HG03520 (cell line): ENCODE data around the gene ASB6.
"Not testable (repeated sequence)": the region's sequence is repeated elsewhere in the genome, so short reads cannot be mapped to it uniquely, and the experiment has no call there.

Experiments
- ATAC-seq: cut with Tn5 transposase; IDR thresholded peaks from one replicate; pipeline ENCODE4 v1.9.1; 2021; ENCODE audit warnings: mild to moderate bottlenecking, moderate library complexity; ENCODE audit not compliant: unreplicated experiment

ASB6 gene

DNA sequence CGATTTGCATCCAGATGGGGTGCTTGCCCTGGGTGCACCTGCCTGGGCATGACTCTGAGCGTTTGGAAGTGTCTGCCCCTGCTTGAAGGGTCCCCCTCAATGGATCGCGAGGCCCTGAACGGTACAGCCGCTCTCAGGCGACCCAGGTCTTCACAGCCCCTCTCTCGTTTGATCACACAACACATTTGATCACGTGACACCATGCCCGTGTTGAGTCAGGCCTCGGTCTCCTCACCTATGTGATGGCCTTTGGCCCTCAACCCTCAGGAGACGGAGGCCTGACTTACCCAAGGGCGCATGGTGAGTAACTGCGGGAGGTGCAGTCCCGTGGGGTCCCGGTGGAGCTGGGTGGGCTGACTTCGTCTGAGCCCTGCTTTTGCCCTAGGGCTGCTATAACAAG lies 3.0 kb upstream of the ASB6 start:
- no peak for ATAC-seq

DNA sequence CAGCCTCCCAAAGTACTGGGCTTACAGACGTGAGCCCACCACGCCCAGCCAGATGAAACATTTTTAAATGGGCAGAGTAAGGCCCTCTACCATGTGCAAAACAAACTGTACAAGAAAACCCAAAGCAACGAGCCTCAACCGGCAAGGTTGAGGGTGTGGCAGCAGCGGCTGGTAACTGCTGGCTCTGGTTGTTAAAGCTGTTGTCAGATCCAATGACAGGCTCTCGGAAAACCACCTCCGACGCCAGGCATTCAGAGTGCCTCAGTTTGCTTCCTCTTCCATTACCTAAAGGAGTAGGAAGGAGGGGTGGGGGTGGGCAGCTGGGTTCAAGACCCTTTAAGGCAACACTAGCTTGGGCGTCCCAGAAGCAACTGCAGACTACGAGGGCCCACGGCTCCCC lies 2.4 kb upstream of the ASB6 start:
- ATAC-seq: no peak

DNA sequence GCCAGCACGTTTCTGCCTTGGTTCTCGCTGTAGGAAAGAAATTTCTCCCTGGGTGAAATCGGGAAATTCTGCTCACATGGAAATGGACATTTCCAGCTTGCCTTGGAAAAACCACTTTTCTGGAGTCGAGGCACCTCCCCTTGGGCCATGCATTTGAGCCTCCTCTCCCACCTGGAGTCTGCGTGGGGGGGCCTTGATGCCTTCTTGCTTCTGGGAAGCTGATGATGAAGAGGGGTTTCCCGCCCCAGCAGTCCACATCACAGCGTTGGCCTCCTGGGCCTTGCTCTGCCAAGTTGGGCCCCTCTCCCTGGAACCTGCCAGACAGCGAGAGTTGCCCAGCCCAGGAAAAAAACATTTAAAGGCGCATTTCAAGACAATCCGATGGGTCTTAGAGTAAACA lies 1.8 kb upstream of the ASB6 start:
- no peak for ATAC-seq

DNA sequence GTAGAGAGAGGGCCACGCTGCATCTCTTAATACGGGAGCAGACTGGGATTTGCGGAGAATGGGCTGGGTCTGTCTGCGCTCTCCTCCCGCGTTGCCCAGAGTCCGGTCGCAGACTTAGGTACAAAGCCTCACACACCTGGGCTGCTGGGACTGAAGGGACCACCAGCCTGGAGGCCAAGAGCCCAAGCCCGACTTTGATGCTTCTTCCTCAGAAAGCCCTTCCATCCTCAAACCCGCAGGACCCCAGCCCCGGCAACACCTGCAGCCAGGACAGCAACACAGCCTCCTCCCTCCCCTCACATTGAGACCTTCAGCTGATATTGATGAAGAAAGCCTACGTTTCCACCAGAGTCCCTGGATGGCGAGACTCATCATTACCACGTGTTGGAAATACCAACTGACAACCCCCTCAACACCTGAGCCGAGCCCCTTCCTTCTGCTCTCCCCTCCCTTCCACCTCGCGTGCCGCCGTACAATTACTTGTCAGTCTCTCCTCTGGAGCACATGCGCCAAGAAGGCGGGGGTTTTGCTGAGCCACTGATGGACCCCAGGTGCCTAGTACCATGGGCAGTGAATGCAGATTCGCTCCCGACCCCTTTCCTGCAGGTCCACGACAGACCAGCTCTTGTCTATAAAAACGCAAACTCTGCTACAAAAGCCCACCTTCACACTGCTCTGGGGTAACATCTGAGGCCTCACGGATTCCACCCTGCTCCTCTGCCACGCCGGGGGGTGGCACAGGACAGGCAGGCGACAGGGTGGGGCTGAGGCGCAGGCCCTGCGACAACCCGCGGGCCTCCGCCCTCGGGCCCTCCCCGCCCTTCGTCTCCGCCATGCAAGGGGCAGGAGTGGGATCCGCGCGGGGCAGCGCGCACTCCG lies 841 bp downstream of the ASB6 start:
- no peak for ATAC-seq

DNA sequence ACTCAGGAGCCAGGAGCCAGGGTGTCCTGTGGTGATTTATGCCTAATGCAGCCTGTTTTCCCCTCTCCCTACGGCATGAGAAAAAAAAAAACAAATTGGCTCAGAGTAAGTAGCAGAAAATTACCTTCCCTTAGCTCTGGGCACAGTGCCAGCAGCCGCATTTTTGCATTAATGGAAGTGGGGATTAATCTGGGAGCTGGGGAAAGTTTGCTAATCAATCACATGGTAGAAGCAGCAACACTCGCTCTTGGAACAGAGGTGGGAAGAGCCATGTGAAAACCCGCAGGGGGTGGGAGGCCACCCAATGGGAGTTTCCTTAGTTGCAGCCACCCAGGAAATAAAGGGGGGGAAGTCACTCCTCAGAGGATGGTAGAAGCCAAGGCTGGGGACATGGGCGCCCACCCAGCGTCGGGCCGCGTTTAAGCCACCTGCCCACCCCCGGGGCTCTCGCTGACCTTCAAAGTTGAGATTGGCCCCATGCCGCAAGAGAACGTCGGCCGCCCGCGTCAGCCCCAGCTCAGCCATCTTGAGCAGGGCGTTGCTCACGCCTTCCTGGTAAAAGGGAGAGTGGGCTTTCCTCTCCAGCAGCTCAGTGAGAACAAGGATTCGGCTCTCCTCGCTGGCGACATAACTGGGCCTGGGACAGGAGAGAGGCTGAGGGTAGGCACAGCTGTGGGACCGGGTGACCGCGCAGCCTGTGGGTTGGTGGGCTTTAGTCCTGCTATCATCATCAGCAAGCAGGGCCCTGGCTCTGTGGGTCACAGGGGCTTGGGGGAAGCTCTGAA lies 1.7 kb downstream of the ASB6 start:
- no peak for ATAC-seq

DNA sequence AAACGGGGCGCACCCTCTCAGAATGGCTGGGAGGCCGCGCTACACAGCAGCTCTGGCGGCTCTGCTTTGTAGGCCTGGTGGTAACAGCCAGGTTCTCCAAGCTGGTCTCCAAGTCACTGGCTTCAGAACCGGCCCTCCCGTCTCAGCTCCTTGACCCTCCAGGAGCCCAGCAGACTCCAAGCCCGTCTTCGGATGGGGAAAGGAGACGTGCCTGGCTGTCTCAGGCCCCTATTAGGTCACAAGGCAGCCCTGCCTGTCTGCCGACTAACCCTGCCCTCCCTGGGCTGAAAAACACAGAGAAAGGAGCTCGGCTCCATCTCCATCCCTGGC lies 2.2 kb downstream of the ASB6 start:
- ATAC-seq: no peak

DNA sequence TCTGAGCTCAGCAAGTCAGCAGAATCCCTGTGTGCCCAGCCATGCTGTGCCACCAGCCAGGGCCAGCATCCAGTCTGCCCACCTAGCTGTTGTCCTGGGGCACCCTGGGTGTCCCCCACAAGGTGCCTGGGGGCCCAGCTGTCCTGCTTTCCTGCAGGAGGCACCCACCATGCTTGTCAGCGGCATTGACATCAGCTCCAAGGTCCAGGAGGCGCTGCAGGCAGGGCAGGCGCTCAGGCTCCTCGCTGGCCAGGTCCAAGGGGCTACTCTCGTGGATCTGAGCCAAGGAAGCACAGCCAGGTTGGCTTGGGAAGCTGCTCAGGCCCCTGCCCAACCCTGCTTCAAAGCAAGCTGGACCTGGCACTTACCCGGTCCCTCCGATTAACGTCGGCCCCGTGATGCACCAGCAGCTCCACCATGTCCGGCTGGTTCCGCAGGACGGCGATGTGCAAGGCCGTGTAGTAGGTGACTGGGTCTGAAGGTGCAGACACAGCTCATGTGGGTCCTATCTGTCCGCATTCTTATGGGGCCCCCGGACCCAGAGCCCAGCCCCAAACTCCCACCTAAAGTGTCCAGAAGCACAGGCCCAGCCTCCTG lies 2.8 kb downstream of the ASB6 start:
- no peak for ATAC-seq

DNA sequence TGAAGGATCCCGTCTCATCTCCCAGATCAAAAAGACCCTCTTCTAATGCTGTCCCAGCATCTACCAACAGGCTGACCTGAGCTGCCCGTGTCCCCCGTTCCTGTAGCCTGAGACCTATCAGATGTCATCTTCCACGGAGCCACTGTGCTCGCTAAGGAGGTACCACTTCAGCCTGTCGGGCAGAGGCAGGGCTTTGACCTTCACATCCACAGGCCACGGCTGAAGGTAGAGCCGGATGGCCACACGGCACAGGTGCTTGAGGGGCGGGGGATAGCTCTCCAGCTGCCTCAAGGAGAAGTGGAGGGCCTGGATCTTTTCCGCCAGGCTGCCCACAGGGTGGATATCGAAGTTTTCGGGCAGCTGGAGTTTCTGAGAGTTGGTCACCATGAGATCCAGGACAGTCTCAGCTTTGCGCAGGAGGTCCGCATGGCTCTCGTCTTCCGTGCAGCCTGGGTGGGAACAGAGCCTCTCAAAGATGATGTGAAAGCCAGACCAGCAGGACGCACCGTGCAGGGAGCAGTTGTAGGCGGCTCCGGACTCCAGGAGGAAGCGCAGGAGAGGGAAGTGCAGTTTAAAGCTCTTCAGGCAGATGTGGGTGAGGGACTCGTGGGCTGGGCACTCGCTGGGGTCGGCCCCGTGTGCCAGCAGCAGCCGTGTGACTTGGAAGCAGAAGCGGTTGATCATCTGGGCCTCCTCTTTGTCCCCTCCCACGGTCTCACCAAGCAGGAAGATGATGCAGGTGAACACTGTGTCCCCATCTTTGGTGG lies 4.1 kb downstream of the ASB6 start:
- no peak for ATAC-seq

DNA sequence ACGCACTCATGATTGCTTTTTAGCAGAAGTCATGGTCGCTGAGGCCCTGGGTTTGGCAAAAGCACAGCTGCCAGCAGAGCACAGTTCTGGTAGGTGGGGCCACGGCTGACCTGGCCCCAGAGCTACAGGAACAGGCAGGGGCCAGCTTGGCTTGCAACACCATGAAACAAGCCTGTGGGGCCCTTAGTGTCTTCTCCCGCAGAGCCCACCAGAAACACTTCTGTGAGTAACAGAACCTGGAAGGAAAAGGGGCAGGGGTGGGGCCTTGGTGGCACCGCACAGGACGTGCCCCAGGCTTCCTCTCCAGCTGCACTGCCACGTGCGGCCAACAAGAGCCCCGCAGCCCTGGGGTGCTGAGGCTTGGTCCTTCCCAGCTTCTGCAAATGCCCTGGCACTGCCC lies 4.8 kb downstream of the ASB6 start:
- ATAC-seq: no peak

DNA sequence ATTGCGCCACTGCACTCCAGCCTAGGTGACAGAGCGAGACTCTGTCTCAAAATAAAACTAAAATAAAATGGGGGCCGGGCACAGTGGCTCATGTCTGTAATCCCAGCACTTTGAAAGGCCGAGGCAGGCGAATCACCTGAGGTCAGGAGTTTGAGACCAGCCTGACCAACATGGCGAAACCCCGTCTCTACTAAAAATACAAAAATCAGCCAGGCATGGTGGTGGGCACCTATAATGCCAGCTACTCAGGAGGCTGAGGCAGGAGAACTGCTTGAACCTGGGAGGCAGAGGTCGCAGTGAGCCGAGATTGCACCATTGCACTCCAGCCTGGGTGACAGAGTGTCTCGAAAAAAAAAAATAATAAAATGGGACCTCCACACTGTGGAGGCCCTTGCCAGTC lies 5.6 kb downstream of the ASB6 start:
- ATAC-seq: not testable (repeated sequence)

DNA sequence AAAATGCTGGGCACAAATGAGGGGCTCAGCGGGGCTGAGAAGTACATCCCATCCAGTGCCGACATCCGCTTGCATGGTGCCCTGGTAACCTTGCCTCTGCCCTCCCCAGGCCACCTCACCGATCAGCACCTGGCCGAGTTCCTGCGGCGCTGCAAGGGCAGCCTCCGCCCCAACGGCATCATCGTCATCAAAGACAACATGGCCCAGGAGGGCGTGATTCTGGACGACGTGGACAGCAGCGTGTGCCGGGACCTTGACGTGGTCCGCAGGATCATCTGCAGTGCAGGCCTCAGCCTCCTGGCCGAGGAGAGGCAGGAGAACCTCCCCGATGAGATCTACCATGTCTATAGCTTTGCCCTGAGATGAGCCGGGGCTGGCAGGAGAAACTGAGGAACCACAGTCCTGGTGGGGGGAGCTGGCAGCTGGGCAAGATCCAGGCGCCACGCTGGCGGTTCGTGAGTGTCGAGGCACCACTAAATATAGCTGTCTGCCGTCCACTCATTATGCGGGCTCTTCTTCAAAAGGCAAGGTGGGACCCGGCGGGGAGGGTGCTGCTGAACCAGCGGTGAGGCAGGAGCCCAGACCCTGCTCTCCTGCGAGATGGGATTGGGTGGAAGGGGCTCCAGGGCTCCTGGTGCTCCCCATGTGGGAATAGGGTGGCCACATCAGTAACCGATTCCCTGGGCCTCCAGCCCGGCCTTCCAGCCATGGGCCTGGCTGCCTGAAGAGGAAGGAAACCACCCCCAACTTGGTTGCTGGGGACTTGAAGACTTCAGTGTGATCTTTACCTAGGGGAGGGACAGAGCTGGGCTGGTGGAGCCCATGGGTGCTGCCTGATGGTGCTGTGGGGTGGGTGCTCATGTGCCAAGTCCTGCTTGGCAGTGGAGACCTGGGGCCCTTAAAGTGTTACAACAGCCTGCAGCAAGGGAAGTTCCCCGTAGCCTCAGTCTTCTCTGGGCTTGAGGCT lies 6.6 kb downstream of the ASB6 start:
- ATAC-seq: no peak

DNA sequence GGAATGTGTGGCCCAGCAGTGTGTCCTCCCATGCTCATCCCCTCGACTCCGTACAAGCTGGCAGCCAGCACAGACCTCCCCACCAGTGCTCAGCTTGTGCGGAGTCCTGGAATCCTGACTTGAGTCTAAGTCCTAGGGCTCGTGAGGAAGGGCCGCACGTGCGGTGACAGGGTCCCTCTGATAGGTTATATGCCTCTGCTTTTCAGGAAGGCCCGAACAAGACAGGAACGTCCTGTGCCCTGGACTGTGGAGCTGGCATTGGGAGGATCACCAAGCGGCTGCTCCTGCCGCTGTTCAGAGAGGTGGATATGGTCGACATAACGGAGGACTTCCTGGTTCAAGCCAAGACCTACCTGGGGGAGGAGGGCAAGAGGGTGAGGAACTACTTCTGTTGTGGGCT lies 8.1 kb downstream of the ASB6 start:
- no peak for ATAC-seq

DNA sequence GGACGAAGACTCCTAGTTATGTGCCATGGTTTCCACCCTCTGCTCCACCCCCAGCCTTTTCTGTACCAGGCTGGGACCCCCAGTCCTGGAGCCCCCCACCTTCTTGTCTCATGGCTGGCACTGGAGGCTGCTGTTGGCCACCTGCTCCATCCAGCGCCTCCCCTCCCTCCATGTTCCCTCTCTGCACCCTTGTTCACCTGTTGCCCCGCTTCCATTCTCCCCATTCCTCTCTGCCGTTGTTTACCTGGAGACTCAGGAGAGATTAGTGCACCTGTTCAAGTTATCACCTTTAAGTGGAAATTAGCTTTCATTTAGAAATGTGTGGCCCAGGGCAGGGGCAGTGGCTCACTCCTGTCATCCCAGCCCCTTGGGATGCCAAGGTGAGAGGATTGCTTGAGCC lies 8.7 kb downstream of the ASB6 start:
- no peak for ATAC-seq

DNA sequence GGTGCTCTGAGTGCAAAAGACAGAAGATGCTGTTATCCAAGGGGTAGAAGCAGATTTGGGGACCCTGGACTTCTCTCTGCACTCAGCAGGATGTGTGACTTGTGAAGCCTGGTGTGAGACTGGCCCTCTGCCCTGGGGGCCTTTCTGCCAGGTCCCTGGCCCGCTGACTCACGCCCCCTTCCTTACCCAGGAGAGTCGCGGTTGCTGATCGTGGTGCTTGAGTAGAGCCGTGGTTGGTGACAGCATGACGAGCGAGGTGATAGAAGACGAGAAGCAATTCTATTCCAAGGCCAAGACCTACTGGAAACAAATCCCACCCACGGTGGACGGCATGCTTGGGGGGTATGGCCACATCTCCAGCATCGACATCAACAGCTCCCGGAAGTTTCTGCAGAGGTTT lies 9.5 kb downstream of the ASB6 start:
- no peak for ATAC-seq

DNA sequence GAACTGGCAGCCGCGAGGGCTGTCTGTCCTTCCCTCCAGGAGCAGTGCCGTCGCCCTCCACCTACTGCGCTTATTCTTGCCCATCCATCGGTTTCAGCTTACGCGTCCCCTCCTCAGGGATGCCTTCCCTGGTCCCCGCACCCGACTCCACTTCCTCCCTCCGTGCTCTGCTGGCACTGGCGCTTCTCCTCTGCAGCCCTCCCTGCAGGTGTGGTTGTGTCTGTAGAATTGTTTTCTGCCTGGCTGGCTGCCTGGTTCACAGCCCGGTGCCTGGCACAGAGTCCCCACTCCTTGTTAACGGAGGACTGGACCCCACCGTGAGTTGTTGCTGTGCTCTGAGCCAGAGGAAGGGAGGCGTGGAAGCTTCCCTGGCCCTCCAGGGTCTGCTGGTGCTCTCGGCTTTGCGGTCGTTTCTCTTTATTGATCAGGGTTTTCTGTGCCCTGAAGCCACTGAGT lies 10.2 kb downstream of the ASB6 start:
- no peak for ATAC-seq

DNA sequence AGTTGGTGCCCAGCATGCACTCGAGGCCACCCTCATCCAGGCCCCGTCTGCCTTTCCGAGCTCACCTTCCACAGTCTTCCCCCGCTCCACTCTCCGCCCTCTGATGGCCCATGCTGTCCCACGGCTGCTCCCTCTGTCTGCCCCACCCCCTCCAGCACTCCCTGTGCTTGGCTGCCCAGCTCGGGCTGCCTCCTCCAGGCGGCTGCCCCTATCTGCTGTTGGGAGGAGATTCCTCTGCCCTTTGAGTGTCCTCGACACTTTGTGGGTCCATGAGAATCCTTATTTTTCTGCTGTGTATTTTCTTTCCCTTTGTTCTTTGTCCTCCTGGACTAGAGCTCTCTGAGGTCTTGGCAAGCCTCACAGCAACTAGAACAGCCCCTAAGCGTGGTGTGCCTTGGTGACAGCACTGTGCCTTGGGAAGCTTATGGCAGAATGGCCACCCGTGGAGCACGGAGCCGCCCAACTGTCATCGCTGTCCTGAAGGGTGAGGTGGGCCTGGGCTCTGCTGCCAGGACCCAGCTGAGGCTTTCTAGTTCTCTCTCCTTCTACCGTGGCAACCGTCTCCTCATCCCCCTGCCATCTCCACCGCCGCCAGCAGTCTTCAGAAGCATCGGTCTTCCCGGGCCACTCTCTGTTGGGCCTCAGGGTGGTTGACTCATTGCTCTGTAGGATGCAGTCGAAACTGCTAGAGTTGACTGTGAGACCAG lies 10.8 kb downstream of the ASB6 start:
- ATAC-seq: no peak

DNA sequence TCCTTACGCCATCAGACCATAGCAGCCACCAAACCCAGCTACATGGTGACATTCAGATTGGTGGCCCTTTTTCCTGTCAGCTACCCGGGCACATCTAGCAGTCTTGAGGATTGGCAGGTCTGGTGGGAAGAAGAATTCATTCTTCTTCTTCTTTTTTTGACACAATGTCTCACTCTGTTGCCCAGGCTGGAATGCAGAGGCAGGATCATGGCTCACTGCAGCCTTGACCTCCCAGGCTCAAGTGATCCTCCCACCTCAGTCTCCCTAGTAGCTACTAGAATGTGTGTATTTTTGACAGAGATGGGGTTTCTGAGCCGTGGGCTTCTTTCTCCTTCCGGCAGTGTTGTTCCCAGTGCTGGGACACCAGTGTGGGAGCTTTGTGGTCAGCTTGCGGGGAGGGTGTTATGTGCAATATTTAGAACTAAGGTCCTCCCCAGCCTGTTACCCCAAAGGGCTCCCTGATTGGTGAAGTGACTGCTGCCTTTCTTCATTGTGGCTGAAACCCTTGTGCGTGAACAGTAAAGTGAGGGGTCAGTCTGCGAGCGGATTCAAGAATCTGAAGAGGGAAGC lies 12.6 kb downstream of the ASB6 start:
- no peak for ATAC-seq

DNA sequence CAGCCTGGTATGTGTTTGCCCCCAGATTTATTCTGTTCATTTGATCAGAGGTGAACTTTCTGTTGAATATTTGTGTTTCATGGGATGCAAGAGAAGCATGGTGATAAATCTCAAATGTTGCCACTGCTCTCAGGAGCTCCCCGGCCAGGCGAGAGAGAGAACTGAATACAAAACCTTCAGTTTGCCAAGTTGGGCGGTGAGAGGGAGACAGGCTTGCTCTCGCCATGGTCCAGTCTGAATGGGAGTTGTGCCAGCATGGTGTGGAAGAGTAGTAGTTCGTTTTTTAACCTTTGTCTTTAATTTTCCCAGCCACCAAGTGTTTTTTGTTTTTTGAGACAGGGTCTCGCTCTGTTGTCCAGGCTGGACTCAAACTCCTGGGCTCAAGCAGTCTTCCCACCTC lies 13.2 kb downstream of the ASB6 start:
- no peak for ATAC-seq
